HG02943 (cell line): ENCODE data around the gene IL36RN.

Source experiments
- ATAC-seq: cut with Tn5 transposase; IDR thresholded peaks from one replicate; pipeline ENCODE4 v1.9.1; 2021; ENCODE audit warnings: mild to moderate bottlenecking, low read depth, moderate library complexity; ENCODE audit not compliant: unreplicated experiment

IL36RN gene

DNA sequence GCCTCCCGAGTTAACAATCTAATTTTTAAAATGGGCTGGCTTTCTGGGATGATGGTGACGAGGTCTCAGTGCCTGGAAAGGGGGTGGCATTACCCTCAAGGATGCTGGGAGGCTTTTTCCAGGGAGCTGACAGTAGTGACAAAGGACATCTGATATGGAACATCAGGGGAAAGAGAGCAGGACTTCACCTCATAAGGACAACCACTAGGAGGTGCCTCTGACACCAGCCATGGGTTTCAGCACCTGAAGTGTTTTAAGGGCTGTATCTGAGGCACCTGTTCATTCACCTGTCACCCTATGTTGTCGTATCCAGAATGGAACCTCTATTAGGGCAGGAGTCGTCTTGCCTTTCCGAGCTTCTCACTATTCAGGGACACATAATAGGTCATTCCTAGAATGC, 17.1 kb upstream of the IL36RN start:
- ATAC-seq = no peak

DNA sequence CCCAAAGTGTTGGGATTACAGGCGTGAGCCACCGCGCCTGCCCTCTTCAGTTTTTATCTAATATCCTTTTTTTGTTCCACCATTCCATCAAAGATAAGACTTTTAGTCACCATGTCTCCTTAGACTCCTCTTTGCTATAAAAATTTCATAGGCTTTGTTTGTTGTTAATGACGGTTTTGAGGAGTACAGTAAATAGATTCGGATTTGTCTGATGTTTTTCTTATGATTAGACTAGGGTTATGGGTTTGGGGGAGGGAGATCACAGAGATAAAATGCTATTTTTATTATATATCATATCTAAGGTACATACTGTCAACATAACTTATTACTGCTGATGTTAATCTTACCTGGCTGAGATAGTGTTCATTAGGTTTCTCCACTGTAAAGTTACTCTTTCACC, 12.5 kb upstream of the IL36RN start:
- ATAC-seq = no peak

- ATAC-seq = no peak
These were observed 7.8 kb upstream of the IL36RN start for GRCh38 chr2:113050921-113051895.

DNA sequence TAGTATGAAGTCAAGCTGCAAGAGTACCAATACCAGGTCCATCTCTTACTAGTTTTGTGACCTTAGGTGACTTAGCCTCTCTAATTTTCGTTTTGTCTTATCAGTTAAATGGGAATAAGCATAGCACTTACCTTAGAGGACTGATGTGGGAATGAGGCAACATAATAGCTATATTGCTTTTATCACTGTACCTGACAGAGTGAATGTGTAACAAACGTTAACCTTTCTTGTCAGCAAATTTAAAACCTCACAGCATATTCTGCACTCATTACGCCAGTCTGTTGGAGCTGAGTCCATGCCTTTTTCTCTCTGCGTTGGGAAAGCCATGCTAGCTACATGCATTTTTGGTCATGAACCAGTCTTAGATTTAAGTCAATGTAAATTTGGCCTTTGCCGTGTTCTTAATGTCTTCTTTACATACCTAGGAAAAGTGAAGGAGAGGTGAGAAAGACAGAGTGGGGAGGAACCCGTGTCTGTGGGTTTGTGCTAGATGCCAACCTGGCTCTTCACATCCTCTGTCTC, 6.5 kb upstream of the IL36RN start, which contains the start of gene IL36B:
IL36B (minus strand) TSS at position 472 of the 522 bp plus-strand sequence.
- ATAC-seq = no peak

- no peak for ATAC-seq
These were observed 5.3 kb upstream of the IL36RN start for GRCh38 chr2:113053666-113054065.

DNA sequence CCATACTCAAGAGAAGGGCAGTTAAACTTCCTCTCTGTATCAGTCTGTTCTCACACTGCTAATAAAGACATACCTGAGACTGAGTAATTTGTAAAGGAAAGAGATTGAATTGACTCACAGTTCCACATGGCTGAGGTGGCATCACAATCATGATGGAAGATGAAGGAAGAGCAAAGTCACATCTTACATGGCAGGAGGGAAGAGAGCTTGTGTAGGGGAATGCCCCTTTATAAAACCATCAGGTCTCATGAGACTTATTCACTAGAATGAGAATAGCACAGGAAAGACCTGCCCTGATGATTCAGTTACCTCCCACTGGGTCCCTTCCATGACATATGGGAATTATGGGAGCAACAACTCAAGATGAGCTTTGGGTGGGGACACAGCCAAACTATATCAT, 4.9 kb upstream of the IL36RN start:
- ATAC-seq = no peak

- no peak for ATAC-seq
These were observed 2.5 kb upstream of the IL36RN start for GRCh38 chr2:113056521-113056920.

- no peak for ATAC-seq
These were observed 1.9 kb upstream of the IL36RN start for GRCh38 chr2:113057117-113057516.

GRCh38 chr2:113058411-113058994, 495 bp upstream of the IL36RN start:
- no peak for ATAC-seq

DNA sequence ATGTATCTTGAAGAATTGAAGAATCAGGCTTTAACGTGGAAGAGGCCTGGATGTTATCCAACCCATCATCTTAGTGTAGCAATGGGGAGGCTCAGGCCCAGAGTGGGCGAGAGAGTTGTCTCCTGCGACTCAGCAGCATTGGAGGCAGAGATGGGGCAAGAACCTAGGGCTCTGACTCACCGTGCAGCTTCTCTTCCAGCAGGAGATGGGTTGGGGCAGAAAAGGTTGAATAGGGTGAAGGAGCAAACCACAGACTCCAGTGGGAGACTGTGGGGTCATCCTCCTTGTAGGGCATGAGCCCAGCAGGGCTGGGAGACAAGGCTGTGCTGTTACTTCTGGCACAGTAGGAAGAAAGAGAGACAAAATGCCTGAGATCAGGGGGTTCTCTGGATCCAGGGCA, 1.4 kb downstream of the IL36RN start:
- ATAC-seq = no peak

DNA sequence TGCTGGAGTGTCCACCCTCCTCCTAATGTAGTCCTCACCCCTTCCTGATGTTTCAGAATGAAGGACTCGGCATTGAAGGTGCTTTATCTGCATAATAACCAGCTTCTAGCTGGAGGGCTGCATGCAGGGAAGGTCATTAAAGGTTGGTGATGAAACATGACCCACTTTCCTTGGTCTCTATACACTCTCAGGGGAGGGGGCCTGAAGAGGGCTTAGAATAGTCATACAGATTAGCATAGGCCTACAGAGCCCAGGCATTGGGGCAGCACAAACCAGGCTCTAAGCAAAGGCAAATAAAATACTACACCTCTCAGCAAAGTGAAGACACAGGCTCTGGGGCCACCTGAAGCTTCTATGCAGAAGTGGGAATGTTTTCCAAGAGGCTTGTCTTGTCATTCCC, 1.8 kb downstream of the IL36RN start:
- ATAC-seq = no peak

DNA sequence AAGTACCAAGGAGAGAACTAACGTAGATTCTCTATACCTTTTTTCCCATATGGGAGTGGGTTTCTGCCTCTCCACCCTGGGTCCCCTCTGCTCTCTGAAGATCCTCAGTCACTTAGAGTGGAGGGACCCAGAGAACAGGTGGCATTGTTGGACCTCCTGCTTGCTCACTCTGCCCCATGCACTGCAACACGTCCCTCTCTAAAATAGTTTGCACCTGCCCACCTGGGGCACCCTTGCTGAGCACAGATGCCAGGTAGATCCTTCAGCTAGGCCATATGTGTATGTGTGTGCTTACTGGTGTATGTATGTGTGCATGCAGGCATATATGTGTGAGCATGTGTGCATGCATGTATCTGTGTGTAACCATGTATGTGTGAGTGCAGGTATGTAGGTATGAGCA, 2.2 kb downstream of the IL36RN start:
- no peak for ATAC-seq

DNA sequence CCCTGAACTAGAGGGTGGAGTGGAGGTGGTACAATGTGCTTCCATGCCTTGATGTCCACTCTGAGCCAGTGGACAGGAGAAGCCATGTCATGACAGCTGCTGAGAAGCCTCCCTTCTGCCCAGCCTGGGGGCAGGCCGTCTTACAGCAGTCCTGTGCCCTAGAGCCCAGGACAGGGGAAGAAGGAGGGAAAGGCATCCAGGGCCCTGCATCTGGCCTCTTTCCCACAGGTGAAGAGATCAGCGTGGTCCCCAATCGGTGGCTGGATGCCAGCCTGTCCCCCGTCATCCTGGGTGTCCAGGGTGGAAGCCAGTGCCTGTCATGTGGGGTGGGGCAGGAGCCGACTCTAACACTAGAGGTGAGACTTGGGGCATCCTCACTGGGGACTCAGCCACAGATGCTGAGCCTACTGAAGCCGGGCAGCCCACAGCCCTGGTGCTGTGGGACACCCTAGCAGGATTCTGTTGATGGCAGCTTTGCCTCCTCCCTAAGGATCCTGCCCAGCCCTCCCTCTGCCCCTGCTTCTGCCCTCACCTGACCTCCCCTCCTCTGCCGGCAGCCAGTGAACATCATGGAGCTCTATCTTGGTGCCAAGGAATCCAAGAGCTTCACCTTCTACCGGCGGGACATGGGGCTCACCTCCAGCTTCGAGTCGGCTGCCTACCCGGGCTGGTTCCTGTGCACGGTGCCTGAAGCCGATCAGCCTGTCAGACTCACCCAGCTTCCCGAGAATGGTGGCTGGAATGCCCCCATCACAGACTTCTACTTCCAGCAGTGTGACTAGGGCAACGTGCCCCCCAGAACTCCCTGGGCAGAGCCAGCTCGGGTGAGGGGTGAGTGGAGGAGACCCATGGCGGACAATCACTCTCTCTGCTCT, 3.1 kb downstream of the IL36RN start:
- ATAC-seq = no peak

GRCh38 chr2:113064281-113064680, 5.3 kb downstream of the IL36RN start:
- ATAC-seq = no peak

GRCh38 chr2:113064898-113065297, 5.9 kb downstream of the IL36RN start:
- ATAC-seq = no peak

DNA sequence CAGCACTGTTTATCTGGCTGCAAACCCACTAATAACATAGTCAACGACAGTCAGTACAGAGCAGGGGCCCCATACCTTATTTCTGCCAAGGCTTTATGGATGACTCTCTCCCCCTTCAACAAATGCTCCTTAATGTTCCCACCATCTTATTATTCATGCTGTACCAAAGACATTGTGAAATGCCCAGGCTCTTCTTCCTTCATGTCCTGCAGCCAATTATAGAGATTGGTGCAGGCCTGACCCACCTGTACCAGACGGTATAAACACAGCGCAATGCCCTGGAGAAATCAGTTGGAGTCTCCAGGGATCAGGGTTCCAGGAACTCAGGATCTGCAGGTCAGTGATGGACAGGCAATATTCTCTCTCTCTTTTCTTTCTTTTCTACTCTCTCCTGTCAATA, 8.7 kb downstream of the IL36RN start, which contains the start of gene IL1F10:
IL1F10 (plus strand) TSS at position 290 of the 400 bp plus-strand sequence. CDS start 4,769 bp downstream, outside the sequence.
- ATAC-seq = no peak

DNA sequence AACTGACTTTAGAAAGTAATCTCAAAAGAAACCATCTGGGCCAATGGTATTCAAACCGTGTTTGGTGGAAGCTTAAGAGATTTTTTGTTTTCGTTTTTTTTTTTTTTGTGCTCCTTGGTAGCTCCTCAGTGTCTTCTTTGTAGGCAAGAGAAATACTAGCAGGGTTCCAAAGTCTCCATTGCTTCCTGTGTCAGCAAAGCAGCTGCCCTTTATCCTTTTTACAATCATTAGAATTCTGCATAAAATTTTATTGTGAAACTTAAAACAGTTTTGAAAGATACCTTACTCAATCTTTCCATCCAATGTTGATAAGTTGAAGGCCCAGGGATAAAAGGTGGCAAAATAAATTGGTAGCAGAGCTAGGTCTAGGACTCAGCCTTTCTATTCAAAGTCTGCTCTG, 9.3 kb downstream of the IL36RN start:
- no peak for ATAC-seq

GRCh38 chr2:113068706-113069485, 9.9 kb downstream of the IL36RN start:
- ATAC-seq = no peak

DNA sequence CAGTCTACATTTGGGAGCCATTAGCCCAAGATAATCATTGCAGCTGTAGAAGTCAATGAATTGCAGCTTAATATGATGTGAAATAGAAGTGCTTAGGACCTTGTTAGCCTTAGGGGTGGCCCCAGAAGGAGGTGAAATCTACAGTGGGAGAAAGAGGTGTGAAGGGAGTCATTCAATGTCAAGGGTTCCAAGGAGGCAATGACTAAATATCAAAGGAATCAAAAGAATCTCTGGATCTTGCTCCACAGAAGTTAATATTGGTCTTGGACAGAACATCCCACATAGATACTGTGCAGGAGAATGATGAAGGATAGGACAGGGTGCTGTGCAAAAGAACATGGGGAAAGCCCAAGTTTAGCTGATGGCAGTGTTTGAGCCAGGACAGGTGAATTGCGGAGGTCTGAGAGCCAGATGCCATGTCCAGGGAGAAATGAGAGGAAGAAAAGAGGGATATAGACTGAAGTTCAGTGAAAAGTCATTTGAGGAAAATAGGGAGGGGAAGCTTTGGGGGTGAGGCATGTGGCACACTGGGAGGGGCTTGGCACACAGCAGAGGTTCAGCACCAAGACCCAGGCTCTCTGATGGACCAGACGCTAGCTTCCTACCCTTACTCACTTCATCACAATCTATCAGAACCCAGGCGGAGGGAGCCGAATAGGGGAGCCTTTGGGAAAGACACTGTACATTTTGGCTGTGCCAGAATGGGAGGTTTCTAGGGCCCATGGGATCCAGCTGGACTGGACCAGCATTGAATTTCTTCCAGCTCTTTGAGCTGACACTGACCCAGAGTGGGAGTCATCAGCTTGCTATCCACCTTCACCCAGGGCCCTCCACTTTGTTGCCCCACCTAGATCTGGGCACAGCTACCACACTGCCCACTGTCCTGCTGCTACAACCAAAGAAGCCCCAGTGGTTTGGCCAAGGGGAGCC, 10.9 kb downstream of the IL36RN start:
- ATAC-seq = no peak
